ENCODE results near the gene KRTDAP. TPM values are rescaled to one million over a fixed set of nuclear protein-coding genes. Genes with fewer than 3 reads are reported as not detected.

KRTDAP gene
- total RNA-seq, 1 experiment from 2014 or later, result 1.7 TPM

GRCh38 chr19:35507561-35507960 lies 17.3 kb upstream of the KRTDAP start (continued):
- TF ChIP-seq ZNF281 (CRISPR knock-in tag; IDR thresholded peaks at IDR 0.05) (no peak), ZNF232 (CRISPR knock-in tag; IDR thresholded peaks at IDR 0.05) (no peak), FOXP4 (CRISPR knock-in tag; IDR thresholded peaks at IDR 0.05) (no peak), ZMAT4 (CRISPR knock-in tag; IDR thresholded peaks at IDR 0.05) (no peak), NR3C1 (CRISPR knock-in tag; conservative IDR thresholded peaks at IDR 0.05; ENCODE audit: low read depth) (no peak), HMGA2 (CRISPR knock-in tag; IDR thresholded peaks at IDR 0.05) (no peak), ESRRA (CRISPR knock-in tag; IDR thresholded peaks at IDR 0.05; ENCODE audit: borderline replicate concordance) (no peak), MAX (CRISPR knock-in tag; IDR thresholded peaks at IDR 0.05) (no peak), ZBTB43 (CRISPR knock-in tag; IDR thresholded peaks at IDR 0.05) (no peak)

- H3K4me1 Mint-ChIP-seq, result peaks cover 12% of the 10 kb centered on the region
- no peak overlapping the region for H3K4me3 Mint-ChIP-seq
- no peak for TF ChIP-seq CREM (CRISPR knock-in tag; IDR thresholded peaks at IDR 0.05)
- TF ChIP-seq GABPB1 (CRISPR knock-in tag; IDR thresholded peaks at IDR 0.05), result no peak
- no peak for TF ChIP-seq ZSCAN18 (CRISPR knock-in tag; IDR thresholded peaks at IDR 0.05)
- no peak for TF ChIP-seq ZNF425 (CRISPR knock-in tag; conservative IDR thresholded peaks at IDR 0.05)
- TF ChIP-seq RORB (CRISPR knock-in tag; IDR thresholded peaks at IDR 0.05), result no peak
- no peak for TF ChIP-seq TP53 (CRISPR knock-in tag; IDR thresholded peaks at IDR 0.05)
- TF ChIP-seq USF1 (CRISPR knock-in tag; IDR thresholded peaks at IDR 0.05), result no peak
- TF ChIP-seq ZMAT4 (CRISPR knock-in tag; IDR thresholded peaks at IDR 0.05), result no peak
- no peak overlapping the region for H3K27ac Mint-ChIP-seq
- ChIA-PET POLR2A (no interaction called here), CTCF (interaction anchor here (1.4 to 4.7 kb wide), 2 partner anchors 11 to 43 kb away, joined by 3 to 33 read pairs; no protein-coding TSS in a partner anchor)
- H3K9me3 Mint-ChIP-seq, result no peaks in the 10 kb centered on the region
- no peak for ATAC-seq
- H3K36me3 Mint-ChIP-seq, result peaks cover 60% of the 10 kb centered on the region
- peaks cover 3% of the 10 kb centered on the region; the same call in 1 of the 2 replicates for H3K27me3 Mint-ChIP-seq (ENCODE audit: low read depth)
- DNase-seq (ENCODE audit: low spot score), result no peak
These were observed 15.7 kb upstream of the KRTDAP start for GRCh38 chr19:35506011-35506410.
